ENCODE results near the gene ADGRD2. TPM values are rescaled to one million over a fixed set of nuclear protein-coding genes. Genes with fewer than 3 reads are reported as not detected.

ADGRD2 gene
- total and polyA plus RNA-seq, 9 of the 15 experiments (the other 6 are each of a cell fraction or from before 2014, with no cell fraction given) = not detected

GRCh38 chr9:124474151-124474550 lies 23.9 kb downstream of the ADGRD2 start:
- TF ChIP-seq BCOR (IDR thresholded peaks at IDR 0.05) (peak; percentile 69; the same call in 1 of the 2 replicates), KDM1A (IDR thresholded peaks at IDR 0.05) (peak in 1 of 2 experiments; percentile 45; a peak in 1 of 4 replicates), ZFP36 (IDR thresholded peaks at IDR 0.05; ENCODE audit: low read depth, low read length, partially characterized antibody) (peak; percentile 59), RB1 (IDR thresholded peaks at IDR 0.05; ENCODE audit: low read depth) (no peak), ARID3B (CRISPR knock-in tag; IDR thresholded peaks at IDR 0.05; ENCODE audit: borderline replicate concordance) (no peak)
- TF ChIP-seq, protein P1, sequence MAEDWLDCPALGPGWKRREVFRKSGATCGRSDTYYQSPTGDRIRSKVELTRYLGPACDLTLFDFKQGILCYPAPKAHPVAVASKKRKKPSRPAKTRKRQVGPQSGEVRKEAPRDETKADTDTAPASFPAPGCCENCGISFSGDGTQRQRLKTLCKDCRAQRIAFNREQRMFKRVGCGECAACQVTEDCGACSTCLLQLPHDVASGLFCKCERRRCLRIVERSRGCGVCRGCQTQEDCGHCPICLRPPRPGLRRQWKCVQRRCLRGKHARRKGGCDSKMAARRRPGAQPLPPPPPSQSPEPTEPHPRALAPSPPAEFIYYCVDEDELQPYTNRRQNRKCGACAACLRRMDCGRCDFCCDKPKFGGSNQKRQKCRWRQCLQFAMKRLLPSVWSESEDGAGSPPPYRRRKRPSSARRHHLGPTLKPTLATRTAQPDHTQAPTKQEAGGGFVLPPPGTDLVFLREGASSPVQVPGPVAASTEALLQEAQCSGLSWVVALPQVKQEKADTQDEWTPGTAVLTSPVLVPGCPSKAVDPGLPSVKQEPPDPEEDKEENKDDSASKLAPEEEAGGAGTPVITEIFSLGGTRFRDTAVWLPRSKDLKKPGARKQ (CRISPR knock-in tag; IDR thresholded peaks at IDR 0.05) = no peak
- Histone ChIP-seq H3K4me3 (no peak overlapping the region), H4K20me1 (replicated peaks; ENCODE audit: control insufficient read depth, insufficient read depth, low read length) (peaks cover 16% of the 10 kb centered on the region; the same call in 1 of the 2 replicates), H3K9ac (ENCODE audit: insufficient read depth in 1 of 2, low read depth in 2 of 2, low read length in 2 of 2) (no peak overlapping the region), H3K4me2 (ENCODE audit: insufficient read depth, low read length) (no peak overlapping the region), H3K9me1 (ENCODE audit: control insufficient read depth, insufficient read depth, low read length) (no peaks in the 10 kb centered on the region), H3K27ac (ENCODE audit: extremely low read depth, low read depth, low read length) (no peak overlapping the region), H3K36me3 (ENCODE audit: control insufficient read depth, insufficient read depth, low read length) (no peaks in the 10 kb centered on the region), H3K9me3 (replicated peaks; ENCODE audit: control insufficient read depth, insufficient read depth, low read depth, low read length) (no peaks in the 10 kb centered on the region), H2AFZ (ENCODE audit: low read depth, low read length) (no peak overlapping the region), H3K79me2 (ENCODE audit: control insufficient read depth, insufficient read depth, low read length) (no peaks in the 10 kb centered on the region), H3K4me1 (replicated peaks in 1 of 2; ENCODE audit: control insufficient read depth in 2 of 2, insufficient read depth in 2 of 2, low read length in 2 of 2) (peaks cover 0 to 43% of the 10 kb centered on the region in 2 experiments; a peak in 3 of 5 replicates), H3K27me3 (ENCODE audit: control insufficient read depth in 2 of 2, insufficient read depth in 2 of 2, low read length in 2 of 2) (peaks cover 4 to 43% of the 10 kb centered on the region in 2 experiments; a peak in 3 of 5 replicates)
- FAIRE-seq (no peak), ATAC-seq (no peak), DNase-seq (ENCODE audit: extremely low read depth in 1 of 4, low spot score in 3 of 4) (no peak)
- in situ Hi-C loops (cut with MboI) (no loop called here), intact Hi-C loops (cut with micrococcal nuclease) (no loop called here)
- CTCF ChIA-PET (ENCODE audit: low intra/inter-chr PET ratio) = no interaction called here
- no TSS peak for BruUV-seq (replicated peaks)
- POLR2A ChIA-PET = interaction anchor here (0.6 to 1.3 kb wide), 5 partner anchors 8 to 549 kb away, joined by 3 to 7 read pairs (median 4); no protein-coding TSS in a partner anchor
- WGBS (ENCODE audit: insufficient coverage, low coverage, missing lambda C conversion rate) = 5% methylated on average over 4 of the region's 4 CpGs

All from K562 (cell line).